Neural cell (in vitro differentiated cells): ENCODE results near the gene FABP7. TPM values are rescaled to one million over a fixed set of nuclear protein-coding genes. Genes with fewer than 3 reads are reported as not detected.

Experiments used
- H2AFZ ChIP-seq: fragments of 200-600, 300-800 bp; sonication (generic), shearing (Covaris generic); 2 replicates; pipeline ENCODE4 v1.6.0; 2014; ENCODE audit warnings: low read depth, mild to moderate bottlenecking, antibody characterized with exemption, low read length, moderate library complexity
- H3F3A ChIP-seq: fragments of 200-600 bp; shearing (Covaris generic); 2 replicates; pipeline ENCODE4 v1.6.1; 2016; ENCODE audit warnings: mild to moderate bottlenecking, moderate library complexity, mixed read lengths, antibody characterized with exemption, low read length; ENCODE audit not compliant: insufficient read depth, poor library complexity, severe bottlenecking
- H3K27ac ChIP-seq: fragments of 200-600, 300-800 bp; sonication (generic), shearing (Covaris generic); 2 replicates; pipeline ENCODE4 v1.5.1; 2014; ENCODE audit warnings: mild to moderate bottlenecking, low read length, moderate library complexity
- H3K27me3 ChIP-seq: fragments of 300-800, 200-600 bp; sonication (generic), shearing (Covaris generic); 2 replicates; pipeline ENCODE4 v1.6.0; 2014; ENCODE audit warnings: mild to moderate bottlenecking, low read depth, low read length, moderate library complexity; ENCODE audit not compliant: insufficient read depth
- H3K36me3 ChIP-seq: fragments of 300-800, 200-600 bp; sonication (generic), shearing (Covaris generic); 2 replicates; pipeline ENCODE4 v1.5.1; 2014; ENCODE audit warnings: mild to moderate bottlenecking, antibody characterized with exemption, low read length, moderate library complexity; ENCODE audit not compliant: insufficient read depth
- H3K4me2 ChIP-seq: fragments of 300-800, 200-600 bp; sonication (generic), shearing (Covaris generic); 2 replicates; pipeline ENCODE4 v1.6.0; 2014; ENCODE audit warnings: mild to moderate bottlenecking, low read length
- H3K4me3 ChIP-seq: fragments of 300-800, 200-600 bp; sonication (generic), shearing (Covaris generic); 2 replicates; pipeline ENCODE4 v1.5.1; 2014; ENCODE audit warnings: mild to moderate bottlenecking, low read length, moderate library complexity
- H3K79me2 ChIP-seq: fragments of 200-600 bp; shearing (Covaris generic); replicated peaks from 2 replicates; pipeline ENCODE4 v1.6.0; 2014; ENCODE audit warnings: mild to moderate bottlenecking, low read length, moderate library complexity; ENCODE audit not compliant: insufficient read depth
- H3K9ac ChIP-seq: fragments of 300-800, 200-600 bp; sonication (generic), shearing (Covaris generic); 2 replicates; pipeline ENCODE4 v1.6.1; 2016; ENCODE audit warnings: mild to moderate bottlenecking, low read length, mixed read lengths
- H3K9me2 ChIP-seq: fragments of 200-600 bp; shearing (Covaris generic); 2 replicates; pipeline ENCODE4 v1.6.1; 2016; ENCODE audit warnings: mild to moderate bottlenecking, low read length, mixed read lengths; ENCODE audit not compliant: insufficient read depth
- H3K9me3 ChIP-seq: fragments of 200-600, 300-800 bp; sonication (generic), shearing (Covaris generic); 2 replicates; pipeline ENCODE4 v1.6.1; 2016; ENCODE audit warnings: mild to moderate bottlenecking, mixed run types, low read length, moderate library complexity, mixed read lengths
- H4K20me1 ChIP-seq: fragments of 200-600 bp; shearing (Covaris generic); 2 replicates; pipeline ENCODE4 v1.6.1; 2016; ENCODE audit warnings: mild to moderate bottlenecking, mixed run types; ENCODE audit not compliant: insufficient read depth
- EP300 ChIP-seq: fragments of 450-650 bp; conservative IDR thresholded peaks from 2 replicates; pipeline ENCODE4 v1.6.1; 2014; ENCODE audit warnings: antibody characterized with exemption, mild to moderate bottlenecking, moderate library complexity; ENCODE audit not compliant: poor library complexity, severe bottlenecking
- EZH2 ChIP-seq: fragments of 200-600, 300-800 bp; shearing (Covaris generic), sonication (generic); IDR thresholded peaks from 2 replicates; pipeline ENCODE4 v1.6.1; 2014; ENCODE audit warnings: antibody characterized with exemption, low read length, borderline replicate concordance, mild to moderate bottlenecking; ENCODE audit not compliant: insufficient read depth, poor library complexity, severe bottlenecking
- MXI1 ChIP-seq: fragments of 450-650 bp; conservative IDR thresholded peaks from 2 replicates; pipeline ENCODE4 v1.6.1; 2014; ENCODE audit warnings: antibody characterized with exemption, mild to moderate bottlenecking; ENCODE audit not compliant: poor library complexity, severe bottlenecking
- POLR2AphosphoS5 ChIP-seq: IDR thresholded peaks from 2 replicates; pipeline ENCODE4 v1.6.1; 2012
- RAD21 ChIP-seq: fragments of 450-650 bp; conservative IDR thresholded peaks from 2 replicates; pipeline ENCODE4 v1.6.1; 2014; ENCODE audit warnings: antibody characterized with exemption, mild to moderate bottlenecking, moderate library complexity
- SMC3 ChIP-seq: fragments of 450-650 bp; conservative IDR thresholded peaks from 2 replicates; pipeline ENCODE4 v1.6.1; 2014; ENCODE audit warnings: antibody characterized with exemption, mild to moderate bottlenecking, moderate library complexity; ENCODE audit not compliant: poor library complexity
- polyA plus RNA-seq: library from polyadenylated mRNA; depleted of rRNA; stranded (reverse); fragments of >200 nt; gene quantifications from 2 replicates; pipeline ENCODE4 v1.2.3, GENCODE V29; 2014
- TF ChIP-seq, protein P1 (sequence below): IDR thresholded peaks from 2 replicates; pipeline ENCODE4 v1.6.1; 2012; ENCODE audit warnings: borderline replicate concordance
- TF ChIP-seq, protein P2 (sequence below): fragments of 450-650 bp; IDR thresholded peaks from 2 replicates; pipeline ENCODE4 v1.5.1; 2014; ENCODE audit warnings: antibody characterized with exemption, mild to moderate bottlenecking, moderate library complexity; ENCODE audit not compliant: poor library complexity, severe bottlenecking

The FABP7 gene
- polyA plus RNA-seq, 1 donor from 2014 or later: 37.2 TPM

DNA sequence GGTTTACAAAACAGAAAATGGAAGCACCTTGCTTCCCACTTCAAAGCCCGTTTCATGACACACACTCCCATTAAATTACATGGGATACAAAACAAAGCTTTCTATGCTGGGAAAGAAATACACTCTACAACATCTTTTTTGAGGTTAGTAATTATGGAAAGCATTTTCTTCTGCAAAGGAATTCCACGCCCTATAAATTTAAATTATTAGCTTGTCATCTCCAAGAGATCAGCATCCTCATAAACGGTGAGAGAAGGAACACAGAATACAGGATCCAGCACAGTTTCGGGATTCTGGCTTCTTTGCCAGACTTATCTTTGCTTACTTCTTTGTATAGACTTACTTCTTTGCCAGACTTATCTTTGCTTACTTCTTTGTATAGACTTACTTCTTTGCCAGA, 8.2 kb downstream of the FABP7 start:
- Histone ChIP-seq H3K27me3 (no peaks in the 10 kb centered on the region), H3K36me3 (no peaks in the 10 kb centered on the region), H2AFZ (no peak overlapping the region), H3K9me2 (no peaks in the 10 kb centered on the region), H3K27ac (no peak overlapping the region), H3F3A (no peaks in the 10 kb centered on the region), H3K9ac (no peak overlapping the region), H4K20me1 (no peaks in the 10 kb centered on the region), H3K4me3 (no peak overlapping the region), H3K9me3 (no peaks in the 10 kb centered on the region), H3K4me2 (no peak overlapping the region), H3K79me2 (peaks cover under 1% of the 10 kb centered on the region)
- TF ChIP-seq EP300: no peak
- TF ChIP-seq EZH2: no peak
- TF ChIP-seq, protein P1, sequence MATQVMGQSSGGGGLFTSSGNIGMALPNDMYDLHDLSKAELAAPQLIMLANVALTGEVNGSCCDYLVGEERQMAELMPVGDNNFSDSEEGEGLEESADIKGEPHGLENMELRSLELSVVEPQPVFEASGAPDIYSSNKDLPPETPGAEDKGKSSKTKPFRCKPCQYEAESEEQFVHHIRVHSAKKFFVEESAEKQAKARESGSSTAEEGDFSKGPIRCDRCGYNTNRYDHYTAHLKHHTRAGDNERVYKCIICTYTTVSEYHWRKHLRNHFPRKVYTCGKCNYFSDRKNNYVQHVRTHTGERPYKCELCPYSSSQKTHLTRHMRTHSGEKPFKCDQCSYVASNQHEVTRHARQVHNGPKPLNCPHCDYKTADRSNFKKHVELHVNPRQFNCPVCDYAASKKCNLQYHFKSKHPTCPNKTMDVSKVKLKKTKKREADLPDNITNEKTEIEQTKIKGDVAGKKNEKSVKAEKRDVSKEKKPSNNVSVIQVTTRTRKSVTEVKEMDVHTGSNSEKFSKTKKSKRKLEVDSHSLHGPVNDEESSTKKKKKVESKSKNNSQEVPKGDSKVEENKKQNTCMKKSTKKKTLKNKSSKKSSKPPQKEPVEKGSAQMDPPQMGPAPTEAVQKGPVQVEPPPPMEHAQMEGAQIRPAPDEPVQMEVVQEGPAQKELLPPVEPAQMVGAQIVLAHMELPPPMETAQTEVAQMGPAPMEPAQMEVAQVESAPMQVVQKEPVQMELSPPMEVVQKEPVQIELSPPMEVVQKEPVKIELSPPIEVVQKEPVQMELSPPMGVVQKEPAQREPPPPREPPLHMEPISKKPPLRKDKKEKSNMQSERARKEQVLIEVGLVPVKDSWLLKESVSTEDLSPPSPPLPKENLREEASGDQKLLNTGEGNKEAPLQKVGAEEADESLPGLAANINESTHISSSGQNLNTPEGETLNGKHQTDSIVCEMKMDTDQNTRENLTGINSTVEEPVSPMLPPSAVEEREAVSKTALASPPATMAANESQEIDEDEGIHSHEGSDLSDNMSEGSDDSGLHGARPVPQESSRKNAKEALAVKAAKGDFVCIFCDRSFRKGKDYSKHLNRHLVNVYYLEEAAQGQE: no peak
- TF ChIP-seq RAD21: no peak
- TF ChIP-seq MXI1: no peak
- TF ChIP-seq SMC3: no peak
- no peak for TF ChIP-seq POLR2AphosphoS5
- TF ChIP-seq, protein P2, sequence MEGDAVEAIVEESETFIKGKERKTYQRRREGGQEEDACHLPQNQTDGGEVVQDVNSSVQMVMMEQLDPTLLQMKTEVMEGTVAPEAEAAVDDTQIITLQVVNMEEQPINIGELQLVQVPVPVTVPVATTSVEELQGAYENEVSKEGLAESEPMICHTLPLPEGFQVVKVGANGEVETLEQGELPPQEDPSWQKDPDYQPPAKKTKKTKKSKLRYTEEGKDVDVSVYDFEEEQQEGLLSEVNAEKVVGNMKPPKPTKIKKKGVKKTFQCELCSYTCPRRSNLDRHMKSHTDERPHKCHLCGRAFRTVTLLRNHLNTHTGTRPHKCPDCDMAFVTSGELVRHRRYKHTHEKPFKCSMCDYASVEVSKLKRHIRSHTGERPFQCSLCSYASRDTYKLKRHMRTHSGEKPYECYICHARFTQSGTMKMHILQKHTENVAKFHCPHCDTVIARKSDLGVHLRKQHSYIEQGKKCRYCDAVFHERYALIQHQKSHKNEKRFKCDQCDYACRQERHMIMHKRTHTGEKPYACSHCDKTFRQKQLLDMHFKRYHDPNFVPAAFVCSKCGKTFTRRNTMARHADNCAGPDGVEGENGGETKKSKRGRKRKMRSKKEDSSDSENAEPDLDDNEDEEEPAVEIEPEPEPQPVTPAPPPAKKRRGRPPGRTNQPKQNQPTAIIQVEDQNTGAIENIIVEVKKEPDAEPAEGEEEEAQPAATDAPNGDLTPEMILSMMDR: no peak

DNA sequence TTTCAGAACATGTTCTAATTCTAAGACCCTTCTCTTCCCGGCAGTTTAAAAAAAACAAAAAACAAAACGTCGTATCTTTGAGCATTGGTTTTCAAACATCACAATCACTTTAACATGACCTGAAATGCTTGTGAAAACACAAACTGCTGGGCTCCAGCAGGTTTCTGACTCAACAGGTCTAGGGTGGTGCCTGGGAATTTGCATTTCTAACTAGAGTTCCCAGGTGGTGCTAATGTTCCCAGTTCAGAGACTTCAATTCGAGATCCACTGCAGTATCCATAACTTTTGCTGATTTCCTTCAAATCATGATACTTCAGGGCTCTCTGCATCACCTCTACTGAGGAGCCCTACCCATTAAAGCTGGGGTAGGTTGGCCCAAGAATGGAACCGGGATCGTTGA, 8.7 kb downstream of the FABP7 start:
- peak overlapping the region; percentile 90 for H3K4me3 ChIP-seq
- H3K4me2 ChIP-seq: peak overlapping the region; percentile 27
- no peaks in the 10 kb centered on the region for H3K36me3 ChIP-seq
- H2AFZ ChIP-seq: no peak overlapping the region
- H3K27me3 ChIP-seq: no peaks in the 10 kb centered on the region
- H3F3A ChIP-seq: no peaks in the 10 kb centered on the region
- TF ChIP-seq, protein P2: no peak
- no peak for TF ChIP-seq MXI1
- TF ChIP-seq, protein P1: no peak
- H3K9me2 ChIP-seq: no peaks in the 10 kb centered on the region
- no peaks in the 10 kb centered on the region for H3K9me3 ChIP-seq
- H3K79me2 ChIP-seq: peaks cover 3% of the 10 kb centered on the region
- H4K20me1 ChIP-seq: no peaks in the 10 kb centered on the region
- H3K9ac ChIP-seq: peak overlapping the region; percentile 77
- H3K27ac ChIP-seq: no peak overlapping the region
